GM12892 (cell line): ENCODE results near the gene MICOS13.

ENCODE experiments used
- POLR2A ChIP-seq: IDR thresholded peaks from 2 replicates; pipeline ENCODE4 v1.6.1; 2011; ENCODE audit warnings: low read depth, low read length, control low read depth
- POLR2AphosphoS5 ChIP-seq: IDR thresholded peaks from 2 replicates; pipeline ENCODE4 v1.6.1; 2011; ENCODE audit warnings: low read depth, low read length, control low read depth

GRCh38 chr19:5719274-5719960 is 39.1 kb upstream of the MICOS13 start:
- no peak for TF ChIP-seq POLR2A
- no peak for TF ChIP-seq POLR2AphosphoS5
